RKO (cell line): ENCODE measurements around the gene AIPL1.

ENCODE experiments used
- DNase-seq: peaks from one replicate; pipeline ENCODE4 v3.0.0-alpha.2; 2016; ENCODE audit warnings: low spot score

The AIPL1 gene

DNA sequence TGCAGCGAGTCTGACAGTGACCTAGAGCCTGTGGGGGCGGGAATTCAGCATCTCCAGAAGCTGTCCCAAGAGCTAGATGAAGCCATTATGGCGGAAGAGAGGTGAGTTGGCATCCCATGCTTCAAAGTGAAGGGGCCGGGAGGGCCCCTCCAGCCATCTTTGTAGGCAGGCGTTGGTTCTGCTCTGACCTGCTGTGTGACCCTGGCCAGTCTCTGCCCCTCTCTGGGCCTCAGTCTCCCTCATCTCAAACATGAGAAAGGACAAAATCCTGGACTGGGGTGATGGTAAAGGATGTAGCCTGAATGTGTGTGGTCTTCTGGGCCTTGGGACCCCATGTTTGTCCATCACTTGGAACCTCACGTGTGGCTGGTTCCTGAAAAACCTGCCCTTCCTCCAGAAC, 14.4 kb upstream of the AIPL1 start:
- DNase-seq = no peak

DNA sequence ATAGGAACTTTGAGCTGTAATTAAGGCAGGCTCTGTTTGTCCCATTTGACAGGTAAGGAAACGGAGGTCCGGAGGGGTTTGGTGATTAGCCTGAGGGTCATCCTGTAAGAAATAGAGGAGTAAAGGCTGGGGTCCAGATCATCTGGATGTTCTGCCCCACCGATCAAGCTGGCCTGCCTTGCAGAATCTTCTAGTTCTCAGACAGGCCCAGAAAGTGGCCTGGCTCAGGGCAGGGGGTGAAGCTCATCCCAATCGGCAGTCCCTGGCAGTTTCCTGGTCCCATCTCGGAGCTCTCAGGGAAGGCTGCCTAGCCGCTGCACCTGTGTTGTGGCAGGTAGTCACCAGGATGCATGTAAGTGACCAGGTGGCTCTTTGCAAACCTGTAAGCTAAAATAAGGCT, 13.6 kb upstream of the AIPL1 start:
- no peak for DNase-seq

GRCh38 chr17:6446516-6447100, 11.7 kb upstream of the AIPL1 start:
- no peak for DNase-seq

- DNase-seq = no peak
These were observed 9.8 kb upstream of the AIPL1 start for GRCh38 chr17:6444571-6445335.

DNA sequence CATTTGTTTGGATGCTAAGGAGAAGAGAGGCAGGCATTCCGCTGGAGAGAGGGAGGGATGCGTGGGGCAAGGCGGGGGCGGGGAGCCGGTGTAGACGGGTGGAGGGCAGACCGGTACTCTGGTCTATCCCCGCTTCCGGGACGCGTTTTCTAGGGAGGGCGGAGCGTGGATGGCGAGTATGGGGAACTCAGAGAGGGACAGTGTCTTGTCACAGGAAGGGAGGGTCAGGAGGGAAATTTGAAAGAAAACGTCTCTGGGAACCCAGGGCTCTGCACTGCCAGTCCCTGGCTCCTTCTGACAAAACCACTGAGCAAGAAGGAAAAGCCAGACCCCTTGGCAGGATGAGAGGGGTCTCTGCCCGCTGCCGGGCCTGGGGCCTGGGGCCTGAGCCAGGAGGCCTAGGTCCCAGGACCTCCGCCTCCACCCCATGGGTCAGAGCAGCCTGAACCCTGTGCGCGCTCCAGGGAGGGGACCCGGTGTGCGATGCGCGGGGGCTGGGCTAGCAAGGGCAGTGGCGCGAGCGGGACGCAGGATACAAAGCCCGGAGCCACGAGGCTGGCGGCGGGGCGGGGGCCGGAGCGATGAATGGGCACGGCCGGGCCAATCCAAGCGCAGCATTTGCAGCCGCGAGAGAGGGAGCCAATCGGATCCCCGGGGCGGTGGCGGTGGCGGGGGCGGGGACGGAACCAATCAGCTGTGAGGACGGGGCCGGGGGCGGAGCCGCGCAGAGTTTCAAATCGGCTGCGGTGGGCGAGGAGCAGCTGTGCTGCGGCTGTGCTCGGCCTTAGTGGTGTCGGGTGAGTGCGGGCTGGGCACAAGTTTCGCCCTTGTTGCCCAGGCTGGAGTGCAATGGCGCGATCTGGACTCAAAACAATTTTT, 9.0 kb upstream of the AIPL1 start, which contains the start of gene PIMREG:
Gene PIMREG, plus strand, starts transcription at position 764 of the 879 bp plus-strand sequence. CDS start 656 bp downstream, outside the sequence.
- DNase-seq = peak; percentile 94

DNA sequence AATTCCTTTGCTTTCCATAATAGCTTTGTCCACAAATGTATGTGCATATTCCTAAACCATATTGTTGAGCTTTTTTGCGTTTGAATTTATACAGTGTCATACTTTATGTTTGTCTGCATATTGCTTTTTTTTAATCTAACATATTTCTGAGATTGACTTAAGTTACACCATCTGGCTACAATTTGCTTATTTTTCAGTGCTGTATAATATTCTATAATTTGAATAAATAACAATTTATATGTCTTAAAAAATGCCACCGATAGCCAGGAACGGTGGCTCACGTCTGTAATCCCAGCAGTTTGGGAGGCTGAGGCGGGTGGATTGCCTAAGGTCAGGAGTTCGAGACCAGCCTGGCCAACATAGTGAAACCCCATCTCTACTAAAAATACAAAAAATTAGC, 7.9 kb upstream of the AIPL1 start:
- DNase-seq = no peak

DNA sequence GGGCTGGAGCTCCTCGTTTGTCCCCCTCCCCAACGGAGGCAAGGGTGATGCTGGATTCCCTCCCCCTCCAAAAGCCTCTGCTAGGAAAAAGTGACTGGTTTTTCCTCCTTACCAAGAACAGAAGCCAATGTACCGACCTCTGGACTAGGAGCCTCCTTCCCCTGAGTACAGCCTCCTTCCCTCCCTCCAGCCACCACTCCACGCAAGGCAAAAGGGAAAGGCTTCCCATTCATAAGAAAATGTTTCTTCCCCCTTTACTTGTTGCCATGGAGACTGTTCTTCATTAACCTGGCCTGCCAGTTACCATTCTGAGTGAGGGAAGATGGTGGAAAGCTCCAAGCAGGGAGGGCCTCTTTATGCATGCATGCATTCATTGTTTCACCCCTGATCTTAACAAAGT, 5.0 kb upstream of the AIPL1 start:
- DNase-seq = no peak

GRCh38 chr17:6437956-6438355, 3.0 kb upstream of the AIPL1 start:
- DNase-seq = no peak

DNA sequence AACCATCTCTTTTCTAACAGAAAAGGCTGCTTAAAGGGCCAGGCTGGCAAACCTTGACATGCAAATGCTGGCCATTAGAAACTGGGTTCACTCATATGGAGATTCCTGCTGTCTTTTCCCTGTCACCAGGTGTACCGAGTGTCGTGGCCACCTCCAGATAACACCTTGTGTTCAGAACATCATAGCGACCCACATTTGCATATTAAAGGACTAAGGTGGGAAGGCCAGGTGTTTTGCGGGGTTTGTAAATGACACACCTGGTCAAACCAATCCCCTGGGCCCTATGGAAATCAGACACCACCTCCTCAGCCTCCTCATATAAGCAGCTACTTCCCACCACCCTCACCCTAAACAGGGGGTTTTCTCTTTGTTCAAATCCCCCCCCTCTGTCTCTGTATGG, 2.5 kb upstream of the AIPL1 start:
- DNase-seq = no peak

- peak; percentile 72 for DNase-seq
These were observed 1.0 kb upstream of the AIPL1 start for GRCh38 chr17:6435968-6436367.

GRCh38 chr17:6430769-6431168, 4.2 kb downstream of the AIPL1 start:
- DNase-seq = no peak

- no peak for DNase-seq
These were observed 5.7 kb downstream of the AIPL1 start for GRCh38 chr17:6429266-6429665.

- DNase-seq = no peak
These were observed 6.5 kb downstream of the AIPL1 start for GRCh38 chr17:6428207-6428965.

- DNase-seq = no peak
These were observed 7.6 kb downstream of the AIPL1 start for GRCh38 chr17:6427279-6427781.

DNA sequence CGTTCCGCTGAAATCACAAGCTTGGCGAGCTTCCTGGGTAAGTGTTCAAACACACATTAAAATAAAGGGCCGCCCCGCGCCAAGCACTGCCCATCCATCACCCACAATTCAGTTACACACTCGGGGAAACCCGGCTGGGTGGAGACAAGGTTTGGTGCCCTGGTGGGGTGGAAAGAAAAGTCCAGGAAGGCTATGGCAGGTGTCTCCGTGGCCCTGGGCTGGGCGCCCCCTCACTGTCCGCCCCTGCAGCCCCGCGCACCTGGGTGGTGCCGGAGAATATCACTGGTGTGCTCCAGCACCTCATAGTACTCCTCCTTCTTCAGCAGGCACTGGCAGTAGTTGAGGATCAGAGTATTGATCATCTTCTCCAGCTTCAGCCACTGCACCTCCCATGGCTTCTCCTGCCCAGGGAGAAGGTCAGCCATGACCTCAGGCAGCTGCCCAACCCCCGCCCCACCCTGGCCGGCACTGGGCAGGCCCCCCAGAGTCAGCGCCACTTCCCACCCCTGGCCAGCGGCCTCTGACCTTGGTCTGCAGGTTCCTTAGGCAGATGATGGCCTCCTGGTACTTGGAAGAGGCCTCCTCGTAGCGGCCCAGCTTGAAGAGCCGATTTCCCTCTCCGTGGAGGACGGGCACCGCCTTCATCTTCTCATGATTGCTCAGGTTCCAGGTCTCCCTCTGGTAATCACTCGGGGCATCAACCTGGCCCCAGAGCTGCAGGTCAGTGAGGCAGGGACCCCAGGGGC, 8.4 kb downstream of the AIPL1 start:
- DNase-seq = no peak

GRCh38 chr17:6425407-6425806, 9.5 kb downstream of the AIPL1 start:
- DNase-seq = no peak

GRCh38 chr17:6423931-6424330, 11.0 kb downstream of the AIPL1 start:
- no peak for DNase-seq

- no peak for DNase-seq
These were observed 12.2 kb downstream of the AIPL1 start for GRCh38 chr17:6422654-6423241.

- DNase-seq = peak; percentile 84
These were observed 13.0 kb downstream of the AIPL1 start for GRCh38 chr17:6421700-6422604.

GRCh38 chr17:6420173-6420641, 14.7 kb downstream of the AIPL1 start:
- no peak for DNase-seq
